Smooth muscle cell (in vitro differentiated cells): Measurements from ENCODE around the gene PATZ1. TPM values are rescaled to one million over a fixed set of nuclear protein-coding genes. Genes with fewer than 3 reads are reported as not detected.
"Not testable (repeated sequence)": the region's sequence is repeated elsewhere in the genome, so short reads cannot be mapped to it uniquely, and the experiment has no call there.

Experiments
- DNase-seq: peaks from one replicate; lab custom pipeline; 2025; ENCODE audit not compliant: unreplicated experiment; lab: John Stamatoyannopoulos, UW
- H2AFZ ChIP-seq: fragments of 200-600 bp; sonication (generic); 2 replicates; pipeline ENCODE4 v1.6.0; 2016; ENCODE audit warnings: antibody characterized with exemption, low read depth, mild to moderate bottlenecking
- H3F3A ChIP-seq: fragments of 200-600 bp; sonication (generic); 2 replicates; pipeline ENCODE4 v1.6.0; 2017; ENCODE audit warnings: antibody characterized with exemption, low read depth
- H3K27ac ChIP-seq: fragments of 200-600 bp; sonication (generic); 2 replicates; pipeline ENCODE4 v1.5.1; 2016; ENCODE audit warnings: low read depth, mild to moderate bottlenecking
- H3K27me3 ChIP-seq: fragments of 200-600 bp; sonication (generic); 2 replicates; pipeline ENCODE4 v1.6.1; 2016; ENCODE audit warnings: low read depth, mild to moderate bottlenecking
- H3K36me3 ChIP-seq: fragments of 200-600 bp; sonication (generic); 2 replicates; pipeline ENCODE4 v1.5.1; 2016; ENCODE audit warnings: low read depth
- H3K4me1 ChIP-seq: fragments of 200-600 bp; sonication (generic); 2 replicates; pipeline ENCODE4 v1.5.1; 2016; ENCODE audit warnings: low read depth
- H3K4me2 ChIP-seq: fragments of 200-600 bp; sonication (generic); 2 replicates; pipeline ENCODE4 v1.6.0; 2016; ENCODE audit warnings: mild to moderate bottlenecking
- H3K4me3 ChIP-seq: fragments of 200-600 bp; sonication (generic); 2 replicates; pipeline ENCODE4 v1.5.1; 2016; ENCODE audit warnings: mild to moderate bottlenecking
- H3K79me2 ChIP-seq: fragments of 200-600 bp; sonication (generic); 2 replicates; pipeline ENCODE4 v1.6.0; 2016; ENCODE audit warnings: low read depth, mild to moderate bottlenecking
- H3K9ac ChIP-seq: fragments of 200-600 bp; sonication (generic); 2 replicates; pipeline ENCODE4 v1.6.0; 2016; ENCODE audit warnings: low read depth
- H3K9me3 ChIP-seq: fragments of 200-600 bp; sonication (generic); replicated peaks from 2 replicates; pipeline ENCODE4 v1.5.1; 2016; ENCODE audit warnings: low read depth
- H4K20me1 ChIP-seq: fragments of 200-600 bp; sonication (generic); 2 replicates; pipeline ENCODE4 v1.6.0; 2016; ENCODE audit warnings: low read depth
- WGBS: methylation state at CpG from one replicate; pipeline ENCODE4 v1.1.7; 2016; ENCODE audit warnings: low lambda C conversion rate; 5-methylcytosine and 5-hydroxymethylcytosine counted together
- polyA plus RNA-seq: library from polyadenylated mRNA; unstranded; fragments of >200 nt; fragmentation: Nextera tagmentation; extraction: Ambion mirVana; gene quantifications from 2 replicates; pipeline ENCODE4 v1.2.1, GENCODE V29; 2016
- total RNA-seq: library from RNA; depleted of rRNA; stranded (reverse); fragments of >200 nt; gene quantifications from 2 replicates; pipeline ENCODE4 v1.2.3, GENCODE V29; 2014
- TF ChIP-seq, protein P1 (sequence below): fragments of 200-600 bp; sonication (generic); IDR thresholded peaks from 2 replicates; pipeline ENCODE4 v1.5.1; 2017; ENCODE audit warnings: borderline replicate concordance, mild to moderate bottlenecking, antibody characterized with exemption; ENCODE audit not compliant: insufficient read depth, poor library complexity, severe bottlenecking

The PATZ1 gene
- total and polyA plus RNA-seq, 2 experiments from 2014 or later = 11.9 to 12.9 TPM

- H3K9me3 ChIP-seq = no peaks in the 10 kb centered on the region
- no peaks in the 10 kb centered on the region for H3K36me3 ChIP-seq
- no peak overlapping the region for H3K27ac ChIP-seq
- H3F3A ChIP-seq = peaks cover 4% of the 10 kb centered on the region
- H3K79me2 ChIP-seq = peaks cover 5% of the 10 kb centered on the region
- H4K20me1 ChIP-seq = peaks cover 8% of the 10 kb centered on the region
- no peaks in the 10 kb centered on the region for H3K27me3 ChIP-seq
- H3K9ac ChIP-seq = no peak overlapping the region
- no peak overlapping the region for H3K4me3 ChIP-seq
- TF ChIP-seq, protein P1, sequence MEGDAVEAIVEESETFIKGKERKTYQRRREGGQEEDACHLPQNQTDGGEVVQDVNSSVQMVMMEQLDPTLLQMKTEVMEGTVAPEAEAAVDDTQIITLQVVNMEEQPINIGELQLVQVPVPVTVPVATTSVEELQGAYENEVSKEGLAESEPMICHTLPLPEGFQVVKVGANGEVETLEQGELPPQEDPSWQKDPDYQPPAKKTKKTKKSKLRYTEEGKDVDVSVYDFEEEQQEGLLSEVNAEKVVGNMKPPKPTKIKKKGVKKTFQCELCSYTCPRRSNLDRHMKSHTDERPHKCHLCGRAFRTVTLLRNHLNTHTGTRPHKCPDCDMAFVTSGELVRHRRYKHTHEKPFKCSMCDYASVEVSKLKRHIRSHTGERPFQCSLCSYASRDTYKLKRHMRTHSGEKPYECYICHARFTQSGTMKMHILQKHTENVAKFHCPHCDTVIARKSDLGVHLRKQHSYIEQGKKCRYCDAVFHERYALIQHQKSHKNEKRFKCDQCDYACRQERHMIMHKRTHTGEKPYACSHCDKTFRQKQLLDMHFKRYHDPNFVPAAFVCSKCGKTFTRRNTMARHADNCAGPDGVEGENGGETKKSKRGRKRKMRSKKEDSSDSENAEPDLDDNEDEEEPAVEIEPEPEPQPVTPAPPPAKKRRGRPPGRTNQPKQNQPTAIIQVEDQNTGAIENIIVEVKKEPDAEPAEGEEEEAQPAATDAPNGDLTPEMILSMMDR = no peak
- DNase-seq = no peak
- peaks cover 11% of the 10 kb centered on the region for H3K4me1 ChIP-seq
- no peak overlapping the region for H2AFZ ChIP-seq
- no peak overlapping the region for H3K4me2 ChIP-seq
Measured at GRCh38 chr22:31349960-31350359, 3.8 kb upstream of the PATZ1 start.

DNA sequence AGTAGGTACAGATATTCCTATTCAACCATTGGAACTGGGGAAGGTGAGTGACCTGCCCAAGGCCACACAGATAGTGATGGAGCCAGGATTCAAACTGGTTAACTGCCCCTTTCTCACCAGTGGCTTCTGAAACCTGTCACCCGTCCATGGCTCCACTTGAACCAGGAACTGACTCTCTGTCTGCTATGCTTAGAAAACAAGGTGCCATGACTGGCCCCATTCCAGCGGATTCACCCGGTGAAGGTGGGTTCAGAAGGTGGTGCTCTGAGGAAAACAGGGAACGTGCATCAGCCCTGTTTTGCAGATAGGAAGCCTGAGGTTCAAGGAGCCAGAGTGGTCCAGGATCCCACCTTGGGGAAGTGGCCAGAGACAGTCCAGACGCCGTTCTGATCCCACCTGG, 2.6 kb upstream of the PATZ1 start:
- no peaks in the 10 kb centered on the region for H3K27me3 ChIP-seq
- H3K79me2 ChIP-seq = peaks cover 5% of the 10 kb centered on the region
- H3K9ac ChIP-seq = no peak overlapping the region
- H4K20me1 ChIP-seq = peaks cover 20% of the 10 kb centered on the region
- no peak overlapping the region for H3K27ac ChIP-seq
- H2AFZ ChIP-seq = no peak overlapping the region
- peaks cover 23% of the 10 kb centered on the region for H3K4me1 ChIP-seq
- no peak for DNase-seq
- 95% methylated on average over 6 of the region's 6 CpGs for whole genome bisulfite sequencing
- H3F3A ChIP-seq = peaks cover 4% of the 10 kb centered on the region
- H3K9me3 ChIP-seq = no peaks in the 10 kb centered on the region
- no peak overlapping the region for H3K4me3 ChIP-seq
- no peak overlapping the region for H3K4me2 ChIP-seq
- TF ChIP-seq, protein P1 = no peak
- no peaks in the 10 kb centered on the region for H3K36me3 ChIP-seq

DNA sequence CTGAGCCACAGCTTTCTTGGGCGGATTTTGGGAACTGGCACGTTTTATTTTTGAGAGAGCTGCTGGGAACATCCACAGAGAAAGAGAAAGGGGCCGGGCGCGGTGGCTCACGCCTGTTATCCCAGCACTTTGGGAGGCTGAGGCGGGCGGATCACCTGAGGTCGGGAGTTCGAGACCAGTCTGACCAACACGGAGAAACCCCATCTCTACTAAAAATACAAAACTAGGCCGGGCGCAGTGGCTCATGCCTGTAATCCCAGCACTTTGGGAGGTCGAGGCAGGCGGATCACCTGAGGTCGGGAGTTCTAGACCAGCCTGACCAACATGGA, 1.8 kb upstream of the PATZ1 start:
- H3K36me3 ChIP-seq, DNase-seq, H3K79me2 ChIP-seq, H3K9ac ChIP-seq, H3K27me3 ChIP-seq, H2AFZ ChIP-seq, H3F3A ChIP-seq, H3K27ac ChIP-seq, H3K9me3 ChIP-seq: not testable (repeated sequence)
- H3K4me1 ChIP-seq = peaks cover 31% of the 10 kb centered on the region
- H4K20me1 ChIP-seq = peaks cover 28% of the 10 kb centered on the region
- H3K4me3 ChIP-seq = peak overlapping the region; percentile 68
- peak overlapping the region; percentile 93 for H3K4me2 ChIP-seq
- 89% methylated on average over 16 of the region's 16 CpGs for WGBS

DNA sequence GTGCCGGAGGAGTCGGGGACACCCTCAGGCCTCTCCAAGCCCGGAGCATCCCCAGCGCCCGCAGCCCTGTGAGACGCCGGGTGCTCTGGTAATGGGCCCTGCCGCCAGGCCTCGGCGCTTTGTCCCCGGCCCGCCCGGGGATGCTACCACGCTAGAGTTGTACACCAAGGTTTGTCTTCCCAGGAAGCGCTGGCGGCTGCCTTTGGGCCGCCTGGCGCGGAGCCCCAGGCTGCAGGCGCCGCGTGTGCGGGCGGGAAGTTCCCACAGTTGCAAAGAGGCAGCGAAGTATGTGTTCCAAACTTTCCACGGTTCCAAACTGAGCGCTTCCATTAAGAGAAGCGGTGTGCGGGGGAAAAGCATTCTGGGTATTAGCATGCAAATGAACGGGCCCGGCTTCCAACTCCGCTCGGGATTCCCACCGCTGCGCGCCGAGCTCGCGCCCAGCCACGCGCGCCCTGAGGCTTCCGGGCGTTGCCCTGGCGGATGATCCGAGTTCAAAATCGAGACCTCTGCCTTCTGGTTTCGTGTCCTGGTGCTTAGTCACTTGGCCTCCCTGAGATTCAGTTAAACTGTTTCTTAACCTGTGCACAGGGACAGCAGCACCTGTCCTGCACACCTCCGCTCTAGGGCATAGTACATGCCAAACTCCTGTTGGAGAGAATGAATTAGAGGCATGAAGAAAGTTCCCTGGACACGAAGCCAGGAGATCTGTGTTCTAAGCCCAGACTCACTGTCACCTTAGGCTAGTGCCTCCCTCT, 1.3 kb upstream of the PATZ1 start:
- peaks cover 9% of the 10 kb centered on the region for H3K79me2 ChIP-seq
- H3K9me3 ChIP-seq = no peaks in the 10 kb centered on the region
- H3K36me3 ChIP-seq = no peaks in the 10 kb centered on the region
- H3K4me1 ChIP-seq = peaks cover 37% of the 10 kb centered on the region
- H3K9ac ChIP-seq = no peak overlapping the region
- H3K4me3 ChIP-seq = peak overlapping the region; percentile 68
- TF ChIP-seq, protein P1 = no peak
- H3F3A ChIP-seq = peaks cover 4% of the 10 kb centered on the region
- peaks cover 33% of the 10 kb centered on the region for H4K20me1 ChIP-seq
- no peaks in the 10 kb centered on the region for H3K27me3 ChIP-seq
- peak overlapping the region; percentile 93 for H3K4me2 ChIP-seq
- peak; percentile 31 for DNase-seq
- H3K27ac ChIP-seq = peak overlapping the region; percentile 30
- H2AFZ ChIP-seq = peak overlapping the region; percentile 72
- 3% methylated on average over 49 of the region's 50 CpGs for WGBS
